Stomach (tissue), 4 donors: ENCODE results near the gene PWP2.

Source experiments
- EP300 ChIP-seq: sonication (generic); formaldehyde crosslinking; IDR thresholded peaks from one replicate; pipeline ENCODE4 v1.6.1; 2017; ENCODE audit warnings: antibody characterized with exemption
- TF ChIP-seq, protein P1 (sequence below), 7 experiments: fragments of 450-650 bp in 4 of 7; fragments of 200-600 bp in 3 of 7; sonication (generic) in 3 of 7; IDR thresholded peaks; one replicate each; pipeline ENCODE4 v1.5.1; 2016 to 2019; ENCODE audit warnings: antibody characterized with exemption in 7 of 7, control low read depth in 2 of 7, mild to moderate bottlenecking in 1 of 7

DNA sequence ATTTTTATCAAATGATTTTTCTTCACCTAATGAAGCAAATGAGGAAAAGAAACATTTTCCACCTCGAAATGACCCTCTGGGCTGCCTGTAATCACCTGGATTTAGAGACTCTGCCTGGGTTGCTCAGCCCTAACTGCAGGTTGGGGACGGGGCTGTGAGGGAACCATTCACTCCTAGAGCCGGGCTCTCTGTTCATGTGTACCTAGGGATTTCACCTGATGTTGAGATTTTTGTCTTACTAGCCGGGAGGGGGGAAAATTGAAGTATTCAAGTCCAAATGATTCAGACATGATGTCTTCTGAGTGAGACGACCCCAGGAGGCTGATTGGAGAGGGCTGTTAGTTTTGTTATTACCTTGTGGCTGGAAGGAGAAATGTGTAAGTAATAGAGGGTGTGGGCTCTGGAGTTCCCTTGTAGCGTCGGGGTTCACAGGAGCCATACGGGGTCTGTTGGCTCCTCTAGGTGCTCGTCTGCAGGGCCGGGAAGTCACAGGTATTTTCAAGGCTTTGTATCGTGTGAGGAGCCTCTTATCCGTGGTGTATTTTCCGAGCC lies 42.3 kb upstream of the PWP2 start:
- TF ChIP-seq, protein P1, sequence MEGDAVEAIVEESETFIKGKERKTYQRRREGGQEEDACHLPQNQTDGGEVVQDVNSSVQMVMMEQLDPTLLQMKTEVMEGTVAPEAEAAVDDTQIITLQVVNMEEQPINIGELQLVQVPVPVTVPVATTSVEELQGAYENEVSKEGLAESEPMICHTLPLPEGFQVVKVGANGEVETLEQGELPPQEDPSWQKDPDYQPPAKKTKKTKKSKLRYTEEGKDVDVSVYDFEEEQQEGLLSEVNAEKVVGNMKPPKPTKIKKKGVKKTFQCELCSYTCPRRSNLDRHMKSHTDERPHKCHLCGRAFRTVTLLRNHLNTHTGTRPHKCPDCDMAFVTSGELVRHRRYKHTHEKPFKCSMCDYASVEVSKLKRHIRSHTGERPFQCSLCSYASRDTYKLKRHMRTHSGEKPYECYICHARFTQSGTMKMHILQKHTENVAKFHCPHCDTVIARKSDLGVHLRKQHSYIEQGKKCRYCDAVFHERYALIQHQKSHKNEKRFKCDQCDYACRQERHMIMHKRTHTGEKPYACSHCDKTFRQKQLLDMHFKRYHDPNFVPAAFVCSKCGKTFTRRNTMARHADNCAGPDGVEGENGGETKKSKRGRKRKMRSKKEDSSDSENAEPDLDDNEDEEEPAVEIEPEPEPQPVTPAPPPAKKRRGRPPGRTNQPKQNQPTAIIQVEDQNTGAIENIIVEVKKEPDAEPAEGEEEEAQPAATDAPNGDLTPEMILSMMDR (IDR thresholded peaks at IDR 0.05), result no peak
- no peak for TF ChIP-seq EP300
